Neuronal stem cell (in vitro differentiated cells): ENCODE data around the gene DNM3.

Source experiments
- DNase-seq: peaks from one replicate; pipeline ENCODE4 v3.0.0-alpha.2; 2013; ENCODE audit warnings: low spot score
- H2AFZ ChIP-seq: one replicate; pipeline ENCODE4 v1.6.1; 2013; ENCODE audit warnings: mild to moderate bottlenecking, low read length, inconsistent platforms
- H2AK5ac ChIP-seq: 2 replicates; pipeline ENCODE4 v1.6.1; 2013; ENCODE audit warnings: low read depth, mild to moderate bottlenecking, inconsistent platforms, low read length, moderate library complexity, mixed read lengths
- H2BK120ac ChIP-seq: 2 replicates; pipeline ENCODE4 v1.6.1; 2013; ENCODE audit warnings: low read depth, mild to moderate bottlenecking, inconsistent platforms, low read length, moderate library complexity, mixed read lengths
- H2BK12ac ChIP-seq: one replicate; pipeline ENCODE4 v1.6.1; 2013; ENCODE audit warnings: low read length, inconsistent platforms
- H2BK15ac ChIP-seq: 2 replicates; pipeline ENCODE4 v1.6.1; 2013; ENCODE audit warnings: mild to moderate bottlenecking, low read length, inconsistent platforms, mixed read lengths
- H2BK5ac ChIP-seq: one replicate; pipeline ENCODE4 v1.6.1; 2013; ENCODE audit warnings: inconsistent platforms, mild to moderate bottlenecking, low read length, moderate library complexity
- H3K14ac ChIP-seq: one replicate; pipeline ENCODE4 v1.6.1; 2013; ENCODE audit warnings: low read length, inconsistent platforms
- H3K18ac ChIP-seq: 2 replicates; pipeline ENCODE4 v1.6.1; 2013; ENCODE audit warnings: low read length, inconsistent platforms
- H3K23ac ChIP-seq: 2 replicates; pipeline ENCODE4 v1.6.1; 2013; ENCODE audit warnings: low read depth, mild to moderate bottlenecking, mixed read lengths, low read length, inconsistent platforms; ENCODE audit not compliant: poor library complexity
- H3K27ac ChIP-seq: replicated peaks from 3 replicates; pipeline ENCODE4 v1.5.1; 2013; ENCODE audit warnings: low read length, inconsistent platforms
- H3K27me3 ChIP-seq, 3 experiments: 2 replicates each; pipeline ENCODE4 v1.6.1; 2013; ENCODE audit warnings: low read length in 3 of 3, mild to moderate bottlenecking in 2 of 3, inconsistent platforms in 1 of 3, low read depth in 1 of 3, mixed read lengths in 1 of 3, moderate library complexity in 1 of 3; ENCODE audit not compliant: control insufficient read depth in 3 of 3, insufficient read depth in 3 of 3
- H3K36me3 ChIP-seq, 2 donors: replicated peaks in 1 of 2; 2 replicates each; pipeline ENCODE4 v1.6.1; 2013; ENCODE audit warnings: low read length in 2 of 2; ENCODE audit not compliant: control insufficient read depth in 2 of 2, insufficient read depth in 2 of 2
- H3K4ac ChIP-seq: 2 replicates; pipeline ENCODE4 v1.6.1; 2013; ENCODE audit warnings: inconsistent platforms, mild to moderate bottlenecking, low read length, moderate library complexity
- H3K4me1 ChIP-seq, 2 donors: 1 replicate in 1 of 2; 2 replicates in 1 of 2; pipeline ENCODE4 v1.6.1; 2013; ENCODE audit warnings: low read length in 2 of 2, low read depth in 1 of 2; ENCODE audit not compliant: control insufficient read depth in 2 of 2, insufficient read depth in 1 of 2
- H3K4me2 ChIP-seq: one replicate; pipeline ENCODE4 v1.6.1; 2013; ENCODE audit warnings: mild to moderate bottlenecking, low read length, inconsistent platforms; ENCODE audit not compliant: insufficient read depth, poor library complexity, severe bottlenecking
- H3K4me3 ChIP-seq, 2 donors: 2 replicates each; pipeline ENCODE4 v1.5.1; 2013; ENCODE audit warnings: low read length in 2 of 2, mild to moderate bottlenecking in 2 of 2, inconsistent platforms in 1 of 2, moderate library complexity in 1 of 2
- H3K79me1 ChIP-seq: one replicate; pipeline ENCODE4 v1.6.1; 2013; ENCODE audit warnings: low read depth, mild to moderate bottlenecking, inconsistent platforms, low read length, moderate library complexity
- H3K9ac ChIP-seq: one replicate; pipeline ENCODE4 v1.6.1; 2013; ENCODE audit warnings: mild to moderate bottlenecking, low read depth, low read length, inconsistent platforms; ENCODE audit not compliant: poor library complexity
- H3K9me3 ChIP-seq, 2 donors: replicated peaks in 1 of 2; 2 replicates each; pipeline versions ENCODE3 to v1.6.1; 2013; ENCODE audit warnings: low read length in 2 of 2, mild to moderate bottlenecking in 2 of 2, inconsistent platforms in 1 of 2, low read depth in 1 of 2, mixed read lengths in 1 of 2, moderate library complexity in 1 of 2; ENCODE audit not compliant: control insufficient read depth in 2 of 2, insufficient read depth in 1 of 2
- H4K8ac ChIP-seq: one replicate; pipeline ENCODE4 v1.6.1; 2013; ENCODE audit warnings: low read depth, mild to moderate bottlenecking, inconsistent platforms, low read length, moderate library complexity
- H4K91ac ChIP-seq: one replicate; pipeline ENCODE4 v1.6.1; 2013; ENCODE audit warnings: low read length, low read depth, mild to moderate bottlenecking, inconsistent platforms; ENCODE audit not compliant: poor library complexity
- WGBS, 2 donors: extraction: QIAGEN DNeasy Blood & Tissue Kit; methylation state at CpG; one replicate each; pipeline ENCODE4 v1.1.7; 2013; ENCODE audit warnings: missing lambda C conversion rate in 2 of 2, mixed read lengths in 1 of 2; ENCODE audit not compliant: insufficient read length in 2 of 2, insufficient replicate concordance in 1 of 2; ENCODE audit errors: extremely low coverage in 2 of 2; 5-methylcytosine and 5-hydroxymethylcytosine counted together

Gene DNM3

DNA sequence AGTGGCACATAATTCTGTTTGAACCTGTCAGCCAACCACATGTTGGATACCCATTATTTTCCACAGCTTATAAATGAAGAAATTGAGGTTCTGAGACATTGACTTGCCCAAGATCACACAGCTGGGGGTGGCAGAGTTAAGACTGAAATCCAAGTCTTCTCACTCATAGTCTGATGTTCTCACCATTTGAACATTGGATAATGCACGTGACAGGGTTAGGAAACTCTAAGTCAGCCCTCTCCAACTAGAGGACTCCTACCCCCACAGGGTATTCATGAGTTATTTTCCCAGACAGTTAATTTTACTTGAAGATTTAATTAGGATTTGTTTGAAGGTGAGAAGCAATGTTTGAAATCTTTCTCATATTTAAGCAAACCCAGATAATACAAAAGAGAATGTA lies 541.1 kb downstream of the DNM3 start:
- H3K9me3 ChIP-seq, result no peaks in the 10 kb centered on the region
- H3K4me3 ChIP-seq, result no peak overlapping the region
- no peaks in the 10 kb centered on the region for H3K36me3 ChIP-seq
- H2AK5ac ChIP-seq, result no peak overlapping the region
- no peak overlapping the region for H3K23ac ChIP-seq
- no peak overlapping the region for H4K91ac ChIP-seq
- no CpG with 5 or more reads among the region's 1 CpG for WGBS, 2 donors
- H3K4me2 ChIP-seq, result no peak overlapping the region
- no peak overlapping the region for H2BK12ac ChIP-seq
- no peaks in the 10 kb centered on the region for H3K79me1 ChIP-seq
- no peak for DNase-seq
- no peak overlapping the region for H2BK5ac ChIP-seq
- H3K4ac ChIP-seq, result no peak overlapping the region
- H4K8ac ChIP-seq, result no peak overlapping the region
- peaks cover 2 to 19% of the 10 kb centered on the region in 2 donors for H3K4me1 ChIP-seq
- H3K14ac ChIP-seq, result no peak overlapping the region
- no peak overlapping the region for H3K27ac ChIP-seq
- H3K27me3 ChIP-seq, result no peaks in the 10 kb centered on the region
- H2AFZ ChIP-seq, result no peak overlapping the region
- H2BK15ac ChIP-seq, result no peak overlapping the region
- H2BK120ac ChIP-seq, result no peak overlapping the region
- no peak overlapping the region for H3K9ac ChIP-seq
- H3K18ac ChIP-seq, result no peak overlapping the region

DNA sequence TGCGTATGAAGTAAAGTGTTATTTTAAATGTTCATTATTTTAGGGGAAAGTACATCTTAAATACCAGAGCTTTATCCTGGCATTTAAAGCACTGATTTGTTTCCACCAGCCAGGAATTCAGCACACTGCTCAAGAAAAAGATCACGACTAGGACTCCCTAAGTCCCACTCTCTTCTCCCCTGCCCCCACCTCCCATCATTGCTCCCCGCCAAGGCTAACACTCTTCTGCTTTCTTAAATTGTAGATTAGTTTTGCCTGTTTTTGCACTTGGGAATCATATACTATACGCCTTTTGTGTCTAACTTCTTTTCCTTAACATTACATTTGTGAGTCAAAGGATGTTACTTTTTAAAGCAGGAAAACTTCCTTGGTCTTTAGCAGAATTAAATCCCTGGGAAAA lies 541.7 kb downstream of the DNM3 start:
- no CpG with 5 or more reads among the region's 4 CpGs for WGBS, 2 donors
- Histone ChIP-seq H2BK15ac (no peak overlapping the region), H3K27ac (no peak overlapping the region), H4K8ac (no peak overlapping the region), H3K23ac (no peak overlapping the region), H2BK12ac (no peak overlapping the region), H3K27me3 (no peaks in the 10 kb centered on the region), H4K91ac (no peak overlapping the region), H3K9me3 (no peaks in the 10 kb centered on the region), H3K18ac (no peak overlapping the region), H3K4ac (no peak overlapping the region), H3K4me1 (peaks cover 2 to 19% of the 10 kb centered on the region in 2 donors), H3K79me1 (no peaks in the 10 kb centered on the region), H3K9ac (no peak overlapping the region), H3K14ac (no peak overlapping the region), H2BK120ac (no peak overlapping the region), H2BK5ac (no peak overlapping the region), H3K36me3 (no peaks in the 10 kb centered on the region), H2AK5ac (no peak overlapping the region), H2AFZ (peak overlapping the region; percentile 73), H3K4me3 (no peak overlapping the region), H3K4me2 (no peak overlapping the region)
- no peak for DNase-seq

DNA sequence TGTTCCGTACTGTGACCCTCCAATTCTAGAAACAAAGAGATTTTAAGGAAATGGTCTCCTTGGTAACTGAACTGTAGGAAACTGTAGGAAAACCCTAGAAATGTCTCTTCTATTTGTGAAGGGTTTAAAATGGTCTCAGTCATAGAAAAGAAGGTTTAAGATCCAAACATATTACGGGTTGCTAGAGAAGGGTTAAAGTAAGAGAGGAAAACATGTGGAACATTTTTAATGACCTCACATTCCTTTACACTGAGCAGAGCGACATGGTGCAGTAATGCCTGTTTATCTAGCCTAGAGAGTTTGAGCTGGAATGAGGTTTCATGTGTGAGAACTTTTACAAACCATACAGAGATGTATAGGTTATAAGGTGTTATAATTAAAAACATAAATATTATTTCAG lies 542.2 kb downstream of the DNM3 start:
- Histone ChIP-seq H3K79me1 (no peaks in the 10 kb centered on the region), H3K4ac (no peak overlapping the region), H3K9me3 (no peaks in the 10 kb centered on the region), H3K18ac (no peak overlapping the region), H2BK12ac (no peak overlapping the region), H3K27ac (no peak overlapping the region), H3K36me3 (no peaks in the 10 kb centered on the region), H3K4me3 (no peak overlapping the region), H2BK15ac (no peak overlapping the region), H3K4me1 (peaks cover 2 to 19% of the 10 kb centered on the region in 2 donors), H3K9ac (no peak overlapping the region), H3K14ac (no peak overlapping the region), H3K4me2 (no peak overlapping the region), H4K91ac (no peak overlapping the region), H2BK5ac (no peak overlapping the region), H2AK5ac (no peak overlapping the region), H4K8ac (no peak overlapping the region), H3K27me3 (no peaks in the 10 kb centered on the region), H2BK120ac (no peak overlapping the region), H2AFZ (peak overlapping the region; percentile 73), H3K23ac (no peak overlapping the region)
- WGBS, 2 donors, result no CpG with 5 or more reads among the region's 3 CpGs
- no peak for DNase-seq

DNA sequence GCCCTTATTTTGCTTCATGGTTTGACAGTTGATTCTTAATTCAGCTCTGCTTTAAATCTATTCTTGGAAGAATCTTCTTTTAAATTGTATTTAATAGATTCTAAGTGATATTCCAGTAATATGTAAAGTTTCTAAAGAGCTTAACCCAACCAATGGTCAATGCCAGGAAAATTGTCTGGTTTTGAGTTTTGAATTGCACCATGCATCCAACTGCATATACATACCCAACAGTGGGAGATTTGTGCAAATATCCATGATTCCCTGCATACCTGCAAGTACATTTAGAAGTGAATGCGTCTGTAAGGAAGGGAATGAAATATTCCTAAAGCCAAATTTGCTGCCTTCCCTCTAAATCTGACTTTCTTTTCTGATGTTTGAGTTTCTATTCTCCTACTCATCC lies 543.4 kb downstream of the DNM3 start:
- H3K4me3 ChIP-seq, result no peak overlapping the region
- DNase-seq, result no peak
- peaks cover 2 to 19% of the 10 kb centered on the region in 2 donors for H3K4me1 ChIP-seq
- H3K27ac ChIP-seq, result no peak overlapping the region
- H2AK5ac ChIP-seq, result no peak overlapping the region
- no peak overlapping the region for H2BK15ac ChIP-seq
- no peak overlapping the region for H3K14ac ChIP-seq
- no peak overlapping the region for H2BK12ac ChIP-seq
- H3K23ac ChIP-seq, result no peak overlapping the region
- no peaks in the 10 kb centered on the region for H3K36me3 ChIP-seq
- no peak overlapping the region for H4K91ac ChIP-seq
- H3K27me3 ChIP-seq, result no peaks in the 10 kb centered on the region
- H3K9ac ChIP-seq, result no peak overlapping the region
- WGBS, 2 donors, result no CpG with 5 or more reads among the region's 1 CpG
- H2AFZ ChIP-seq, result no peak overlapping the region
- no peak overlapping the region for H3K18ac ChIP-seq
- H3K9me3 ChIP-seq, result no peaks in the 10 kb centered on the region
- H2BK5ac ChIP-seq, result no peak overlapping the region
- H3K79me1 ChIP-seq, result no peaks in the 10 kb centered on the region
- no peak overlapping the region for H4K8ac ChIP-seq
- H3K4ac ChIP-seq, result no peak overlapping the region
- no peak overlapping the region for H2BK120ac ChIP-seq
- H3K4me2 ChIP-seq, result no peak overlapping the region
